BJ (cell line): ENCODE measurements around the gene CDK5R2. TPM values are rescaled to one million over a fixed set of nuclear protein-coding genes. Genes with fewer than 3 reads are reported as not detected.
A peak's percentile ranks its signal among the peaks of the same experiment; 100 is the strongest.

ENCODE experiments used
- CTCF ChIA-PET: fragments of 350-600 bp; formaldehyde crosslinking; extraction: SDS; loops from one replicate; lab custom pipeline; 2021; ENCODE audit warnings: antibody characterized with exemption, inconsistent platforms; lab: Yijun Ruan, JAX
- POLR2A ChIA-PET: fragments of 300-600 bp; sonication (Branson Sonifier 250); formaldehyde crosslinking; extraction: SDS; loops from one replicate; lab custom pipeline; 2021; ENCODE audit warnings: antibody characterized with exemption; lab: Charles Lee
- DNase-seq: peaks from one replicate; pipeline ENCODE4 v3.0.0-alpha.2; 2011; ENCODE audit warnings: low read depth
- H3K27me3 ChIP-seq: 2 replicates; pipeline ENCODE4 v1.6.0; 2011; ENCODE audit warnings: low read length; ENCODE audit not compliant: control insufficient read depth, insufficient read depth
- H3K36me3 ChIP-seq: 2 replicates; pipeline ENCODE4 v1.5.1; 2011; ENCODE audit warnings: low read length; ENCODE audit not compliant: control insufficient read depth, insufficient read depth
- H3K4me3 ChIP-seq: 2 replicates; pipeline ENCODE4 v1.5.1; 2011; ENCODE audit warnings: low read depth, mild to moderate bottlenecking, control low read depth, low read length
- CTCF ChIP-seq: IDR thresholded peaks from 2 replicates; pipeline ENCODE4 v1.5.1; 2011; ENCODE audit warnings: low read depth, mild to moderate bottlenecking, control low read depth, inconsistent platforms, low read length, moderate library complexity; ENCODE audit not compliant: insufficient read depth
- polyA plus RNA-seq: library from polyadenylated mRNA; depleted of rRNA; stranded (reverse); fragments of >200 nt; gene quantifications from 2 replicates; pipeline ENCODE4 v1.2.3, GENCODE V29; 2011

Gene CDK5R2
- polyA plus RNA-seq, 1 experiment: 0.02 TPM

- ChIA-PET POLR2A (no interaction called here), CTCF (interaction anchor here (0.7 to 2.5 kb wide), 2 partner anchors 12 to 129 kb away, joined by 3 to 14 read pairs; no protein-coding TSS in a partner anchor)
- Histone ChIP-seq H3K36me3 (no peaks in the 10 kb centered on the region), H3K27me3 (peaks cover 70% of the 10 kb centered on the region), H3K4me3 (peak overlapping the region; percentile 29)
- no peak for DNase-seq
- TF ChIP-seq CTCF: no peak
These were observed 33.4 kb downstream of the CDK5R2 start for GRCh38 chr2:218992703-218993344.

GRCh38 chr2:218993345-218994315 is 34.2 kb downstream of the CDK5R2 start, which contains the start of gene CRYBA2:
Gene CRYBA2 (minus strand): TSS chr2:218993422. CDS start chr2:218993176, 246 bp downstream.
- TF ChIP-seq CTCF: peak; percentile 27; the same call in 1 of the 2 replicates
- Histone ChIP-seq H3K27me3 (peaks cover 69% of the 10 kb centered on the region), H3K36me3 (no peaks in the 10 kb centered on the region), H3K4me3 (peak within 1 kb of the TSS; percentile 29)
- POLR2A ChIA-PET: no interaction called here
- no peak for DNase-seq
- CTCF ChIA-PET: interaction anchor here (0.8 to 3.5 kb wide), 8 partner anchors 10 to 161 kb away, joined by 3 to 36 read pairs (median 6); no protein-coding TSS in a partner anchor

- peaks cover 68% of the 10 kb centered on the region for H3K27me3 ChIP-seq
- POLR2A ChIA-PET: no interaction called here
- DNase-seq: no peak
- no peak for TF ChIP-seq CTCF
- no peak overlapping the region for H3K4me3 ChIP-seq
- CTCF ChIA-PET: interaction anchor here (0.7 to 3.5 kb wide), 33 partner anchors 8 to 393 kb away, joined by 3 to 36 read pairs (median 4); partner anchors contain the start of genes SLC23A3 and ZFAND2B
- H3K36me3 ChIP-seq: no peaks in the 10 kb centered on the region
These were observed 36.1 kb downstream of the CDK5R2 start for GRCh38 chr2:218995561-218995960.

GRCh38 chr2:218995972-218996711 is 36.7 kb downstream of the CDK5R2 start:
- no peak for DNase-seq
- TF ChIP-seq CTCF: peak; percentile 96
- CTCF ChIA-PET: interaction anchor here (0.6 to 3.5 kb wide), 33 partner anchors 7 to 299 kb away, joined by 3 to 36 read pairs (median 4); partner anchors contain the start of genes CFAP65 and SLC23A3
- Histone ChIP-seq H3K4me3 (peak overlapping the region; percentile 40), H3K27me3 (peaks cover 69% of the 10 kb centered on the region), H3K36me3 (no peaks in the 10 kb centered on the region)
- POLR2A ChIA-PET: no interaction called here
